ENCODE results near the gene BTD.

Gene BTD

DNA sequence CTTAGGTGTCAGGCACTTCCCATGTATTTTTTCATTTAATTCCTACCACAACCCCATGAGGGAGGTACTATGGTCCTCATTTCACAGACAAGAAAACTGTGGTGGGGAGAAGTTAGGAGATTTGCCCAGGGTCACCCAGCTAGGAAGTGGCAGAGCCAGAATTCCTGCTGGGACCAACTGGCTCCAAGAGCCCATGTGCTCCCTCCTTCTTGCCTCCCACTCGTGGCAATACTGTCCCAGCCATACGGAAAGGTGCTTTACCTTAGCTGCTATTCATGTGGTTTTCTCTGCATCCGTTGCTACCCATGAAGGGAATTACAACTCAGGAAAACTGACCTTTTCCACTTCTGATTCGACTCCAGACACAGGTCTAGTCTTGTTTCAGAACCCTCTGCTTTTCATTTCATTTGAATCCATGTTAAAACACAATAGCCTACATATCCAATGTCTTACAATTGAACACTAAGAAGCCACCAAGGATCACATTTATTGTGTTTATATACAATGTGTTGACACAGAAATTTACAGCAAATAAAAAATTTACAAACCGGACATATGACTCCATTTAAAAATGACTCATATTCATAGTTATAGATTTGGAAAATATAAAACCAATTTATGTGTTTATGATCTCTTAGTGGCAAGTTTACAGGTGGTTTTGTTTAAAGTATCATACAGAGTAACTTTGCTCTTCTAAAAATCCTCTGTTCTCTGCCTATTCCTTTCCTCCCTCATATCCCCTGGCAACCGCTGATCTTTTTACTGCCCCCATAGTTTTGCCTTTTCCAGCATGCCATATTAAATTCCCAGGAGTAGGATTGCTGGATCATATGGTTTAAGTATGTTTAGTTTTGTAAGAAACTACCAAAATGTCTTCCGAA, 58.8 kb downstream of the BTD start:
- in situ Hi-C loops (cut with HindIII; ENCODE audit: low sequenced_read_pairs) = no loop called here

- in situ Hi-C loops (cut with HindIII; ENCODE audit: low sequenced_read_pairs) = no loop called here
Observed at GRCh38 chr3:15664144-15664543, 62.6 kb downstream of the BTD start.

DNA sequence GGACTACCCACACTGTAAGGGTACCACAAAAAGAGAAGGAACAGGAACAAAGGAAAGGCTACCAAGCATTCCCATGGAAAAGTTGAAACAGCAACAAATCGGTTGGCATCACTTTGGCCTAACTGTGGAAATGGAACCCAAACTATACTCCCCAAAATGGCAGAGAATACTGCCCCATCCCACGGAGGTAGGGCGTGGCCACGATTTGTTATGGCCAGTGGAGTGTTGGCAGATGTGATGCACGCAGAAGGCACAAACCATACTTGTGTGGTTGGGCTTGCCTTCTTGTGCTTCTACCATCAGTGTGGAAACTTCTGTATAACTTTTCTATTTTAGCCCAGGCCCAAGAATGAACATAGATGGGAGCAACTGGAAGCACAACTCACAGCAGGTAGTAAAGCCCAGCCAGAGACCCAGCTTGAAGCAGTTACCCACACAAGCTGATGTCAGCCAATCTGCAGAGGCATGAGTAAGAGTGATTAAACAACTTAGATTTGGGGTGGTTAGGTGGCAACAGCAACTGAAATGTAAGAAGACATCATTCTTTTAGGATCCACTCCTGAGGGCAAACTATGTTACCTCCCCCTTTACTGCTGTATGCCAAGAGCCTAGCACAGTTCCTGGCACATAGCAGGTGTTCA, 64.1 kb downstream of the BTD start:
- in situ Hi-C loops (cut with HindIII; ENCODE audit: low sequenced_read_pairs) = no loop called here

- in situ Hi-C loops (cut with HindIII; ENCODE audit: low sequenced_read_pairs) = no loop called here
Observed at GRCh38 chr3:15666277-15666676, 64.7 kb downstream of the BTD start.

GRCh38 chr3:15667484-15667883, 65.9 kb downstream of the BTD start:
- in situ Hi-C loops (cut with HindIII; ENCODE audit: low sequenced_read_pairs) = no loop called here

- in situ Hi-C loops (cut with HindIII; ENCODE audit: low sequenced_read_pairs) = loop anchor here (5.0 kb wide), 1 partner anchor 36 kb away; no protein-coding TSS in a partner anchor
Observed at GRCh38 chr3:15673536-15673935, 72.0 kb downstream of the BTD start.

- in situ Hi-C loops (cut with HindIII; ENCODE audit: low sequenced_read_pairs) = no loop called here
Observed at GRCh38 chr3:15676259-15676658, 74.7 kb downstream of the BTD start.

GRCh38 chr3:15679306-15679705, 77.8 kb downstream of the BTD start:
- in situ Hi-C loops (cut with HindIII; ENCODE audit: low sequenced_read_pairs) = no loop called here

GRCh38 chr3:15681668-15682067, 80.1 kb downstream of the BTD start:
- in situ Hi-C loops (cut with HindIII; ENCODE audit: low sequenced_read_pairs) = no loop called here

DNA sequence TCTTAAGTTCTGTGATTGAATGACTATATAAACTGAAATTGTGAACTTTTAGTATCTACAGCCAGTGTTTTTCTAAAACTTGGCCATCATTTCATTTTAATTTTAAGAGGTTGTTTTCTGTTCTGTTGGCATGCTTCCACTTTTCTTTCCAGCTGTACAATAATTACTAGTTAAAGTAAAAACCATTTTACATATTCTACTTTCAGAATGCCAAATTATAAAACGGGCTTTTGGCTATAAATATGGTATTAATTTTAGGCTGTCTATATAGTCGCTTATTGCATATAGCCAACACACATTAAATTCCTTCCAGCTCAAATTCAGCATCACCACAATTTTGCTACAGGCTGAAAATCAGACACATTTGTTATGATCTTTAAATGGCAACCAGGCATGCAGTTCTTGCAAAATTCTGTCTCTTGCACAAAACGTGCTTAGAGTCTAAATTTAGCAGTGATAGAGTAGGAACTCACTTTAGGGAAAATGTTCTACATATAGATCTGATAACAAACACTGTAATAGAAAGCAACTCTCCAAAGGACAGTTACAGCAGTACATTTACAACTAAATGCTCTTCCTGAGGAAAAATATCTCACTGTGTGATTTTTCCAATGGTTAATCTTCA, 81.1 kb downstream of the BTD start:
- in situ Hi-C loops (cut with HindIII; ENCODE audit: low sequenced_read_pairs) = no loop called here

DNA sequence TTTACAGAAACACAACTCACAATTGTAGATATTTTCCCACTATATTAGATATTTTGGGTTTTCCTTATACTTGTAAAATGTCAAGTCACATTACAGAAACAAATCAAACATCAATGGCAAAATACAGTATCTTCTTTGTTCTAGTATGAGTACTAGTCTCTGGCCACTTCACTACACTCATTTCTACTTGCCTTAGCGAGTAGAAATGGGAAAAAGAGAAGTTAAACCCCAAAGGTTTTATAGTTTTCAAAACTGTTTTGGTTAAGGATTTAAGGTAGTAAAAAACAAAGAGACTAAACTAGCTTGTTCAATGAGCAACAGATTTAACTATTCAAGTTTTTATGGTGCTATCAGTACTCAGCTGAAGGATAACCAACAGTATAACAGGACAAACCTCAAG, 81.7 kb downstream of the BTD start:
- in situ Hi-C loops (cut with HindIII; ENCODE audit: low sequenced_read_pairs) = no loop called here

DNA sequence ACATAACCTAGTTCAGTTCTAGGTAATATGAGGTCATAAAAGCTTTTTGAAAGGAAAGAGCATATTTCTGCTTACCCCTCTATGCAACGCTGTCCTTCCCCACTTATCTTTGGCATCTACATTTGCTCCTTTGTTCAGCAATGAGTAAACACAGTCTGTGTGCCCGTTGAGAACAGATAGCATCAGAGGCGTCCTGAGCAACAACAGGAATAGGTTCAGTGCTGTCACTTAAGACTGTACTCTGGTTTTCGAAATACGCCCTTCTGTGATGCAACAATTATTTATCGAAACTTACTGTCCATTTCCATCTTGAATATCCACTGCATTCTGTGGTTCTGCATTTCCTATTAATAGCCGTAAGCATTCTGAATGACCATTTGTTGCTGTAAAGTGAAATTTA, 84.4 kb downstream of the BTD start:
- in situ Hi-C loops (cut with HindIII; ENCODE audit: low sequenced_read_pairs) = no loop called here

- in situ Hi-C loops (cut with HindIII; ENCODE audit: low sequenced_read_pairs) = no loop called here
Observed at GRCh38 chr3:15690230-15690629, 88.7 kb downstream of the BTD start.

GRCh38 chr3:15690748-15691147, 89.2 kb downstream of the BTD start:
- in situ Hi-C loops (cut with HindIII; ENCODE audit: low sequenced_read_pairs) = no loop called here

DNA sequence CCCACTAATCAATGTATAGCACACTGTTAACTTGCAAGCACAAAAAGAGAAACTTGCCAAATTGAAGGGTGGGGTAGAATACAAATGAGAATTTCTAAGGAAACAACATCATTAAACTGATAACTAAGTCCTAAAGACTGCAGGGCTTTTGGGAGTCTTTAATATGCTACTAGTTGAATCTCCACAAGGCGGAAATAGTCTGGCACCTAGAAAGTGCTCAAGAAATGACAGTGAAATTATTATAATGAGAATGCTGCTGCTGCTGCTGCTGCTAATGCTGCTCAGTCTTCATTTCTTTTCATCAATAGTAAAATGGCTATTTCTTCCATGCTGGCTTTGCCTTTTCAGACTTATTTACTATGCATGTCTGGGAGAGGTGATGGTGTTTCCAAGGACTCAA, 91.8 kb downstream of the BTD start:
- in situ Hi-C loops (cut with HindIII; ENCODE audit: low sequenced_read_pairs) = no loop called here

- in situ Hi-C loops (cut with HindIII; ENCODE audit: low sequenced_read_pairs) = no loop called here
Observed at GRCh38 chr3:15694628-15695027, 93.1 kb downstream of the BTD start.
